Lower leg skin (tissue), 4 donors: ENCODE measurements around the gene FCAMR. TPM values are rescaled to one million over a fixed set of nuclear protein-coding genes. Genes with fewer than 3 reads are reported as not detected.

Source experiments
- DNase-seq, 2 donors: peaks; one replicate each; pipeline ENCODE4 v3.0.0-alpha.2; 2019; ENCODE audit warnings: low spot score in 2 of 2
- H3K4me3 ChIP-seq: fragments of 200-600 bp; sonication (generic); 2 replicates; pipeline ENCODE4 v1.5.1; 2017; ENCODE audit warnings: mild to moderate bottlenecking, low read depth; ENCODE audit not compliant: poor library complexity, severe bottlenecking
- POLR2A ChIP-seq, 2 donors: fragments of 450-650 bp; IDR thresholded peaks; one replicate each; pipeline ENCODE4 v1.6.1; 2016 to 2017; ENCODE audit warnings: antibody characterized with exemption in 2 of 2, mild to moderate bottlenecking in 1 of 2, moderate library complexity in 1 of 2
- WGBS, 2 donors: methylation state at CpG; one replicate each; pipeline ENCODE4 v1.1.5; 2018; 5-methylcytosine and 5-hydroxymethylcytosine counted together
- intact Hi-C: fragments of 100-400 bp; cut with DNase I; formaldehyde crosslinking; loops from one replicate; pipeline ENCODE4 v1.15.0; 2023; ENCODE audit warnings: low total_unique reads
- total RNA-seq, 4 donors: library from RNA; depleted of rRNA; stranded (reverse); fragments of >200 nt; gene quantifications; one replicate each; pipeline ENCODE4 v1.1.0, GENCODE V29; 2016
- TF ChIP-seq, protein P1 (sequence below), 3 donors: fragments of 450-650 bp; IDR thresholded peaks; one replicate each; pipeline ENCODE4 v1.5.1; 2016; ENCODE audit warnings: antibody characterized with exemption in 3 of 3, mild to moderate bottlenecking in 3 of 3, moderate library complexity in 2 of 3

The FCAMR gene
- total RNA-seq, 4 donors from 2014 or later = not detected

DNA sequence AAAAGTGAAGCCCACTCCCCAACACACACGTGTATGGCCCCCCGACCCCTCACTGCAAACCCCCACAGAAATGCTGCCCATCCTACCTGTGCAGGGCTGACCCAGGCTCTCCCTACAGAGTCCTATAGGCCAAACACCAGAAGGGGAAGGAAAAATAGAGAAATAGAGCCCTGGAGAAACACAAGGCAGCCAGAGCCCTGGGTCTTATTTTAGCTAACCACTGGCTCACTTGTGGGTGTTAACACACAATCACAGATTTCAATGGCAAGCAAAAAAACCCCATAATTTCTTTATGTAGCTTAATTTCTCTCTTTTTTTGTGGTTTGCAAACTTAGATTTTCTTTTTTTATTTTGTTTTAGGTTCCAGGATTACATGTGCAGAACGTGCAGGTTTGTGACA is 23.0 kb downstream of the FCAMR start:
- no peak for TF ChIP-seq POLR2A (IDR thresholded peaks at IDR 0.05)
- TF ChIP-seq, protein P1, sequence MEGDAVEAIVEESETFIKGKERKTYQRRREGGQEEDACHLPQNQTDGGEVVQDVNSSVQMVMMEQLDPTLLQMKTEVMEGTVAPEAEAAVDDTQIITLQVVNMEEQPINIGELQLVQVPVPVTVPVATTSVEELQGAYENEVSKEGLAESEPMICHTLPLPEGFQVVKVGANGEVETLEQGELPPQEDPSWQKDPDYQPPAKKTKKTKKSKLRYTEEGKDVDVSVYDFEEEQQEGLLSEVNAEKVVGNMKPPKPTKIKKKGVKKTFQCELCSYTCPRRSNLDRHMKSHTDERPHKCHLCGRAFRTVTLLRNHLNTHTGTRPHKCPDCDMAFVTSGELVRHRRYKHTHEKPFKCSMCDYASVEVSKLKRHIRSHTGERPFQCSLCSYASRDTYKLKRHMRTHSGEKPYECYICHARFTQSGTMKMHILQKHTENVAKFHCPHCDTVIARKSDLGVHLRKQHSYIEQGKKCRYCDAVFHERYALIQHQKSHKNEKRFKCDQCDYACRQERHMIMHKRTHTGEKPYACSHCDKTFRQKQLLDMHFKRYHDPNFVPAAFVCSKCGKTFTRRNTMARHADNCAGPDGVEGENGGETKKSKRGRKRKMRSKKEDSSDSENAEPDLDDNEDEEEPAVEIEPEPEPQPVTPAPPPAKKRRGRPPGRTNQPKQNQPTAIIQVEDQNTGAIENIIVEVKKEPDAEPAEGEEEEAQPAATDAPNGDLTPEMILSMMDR (IDR thresholded peaks at IDR 0.05) = no peak
- no peak for DNase-seq
- intact Hi-C loops = no loop called here
- 64 to 70% methylated on average over 3 of the region's 3 CpGs for WGBS, 2 donors
- H3K4me3 ChIP-seq = no peak overlapping the region

DNA sequence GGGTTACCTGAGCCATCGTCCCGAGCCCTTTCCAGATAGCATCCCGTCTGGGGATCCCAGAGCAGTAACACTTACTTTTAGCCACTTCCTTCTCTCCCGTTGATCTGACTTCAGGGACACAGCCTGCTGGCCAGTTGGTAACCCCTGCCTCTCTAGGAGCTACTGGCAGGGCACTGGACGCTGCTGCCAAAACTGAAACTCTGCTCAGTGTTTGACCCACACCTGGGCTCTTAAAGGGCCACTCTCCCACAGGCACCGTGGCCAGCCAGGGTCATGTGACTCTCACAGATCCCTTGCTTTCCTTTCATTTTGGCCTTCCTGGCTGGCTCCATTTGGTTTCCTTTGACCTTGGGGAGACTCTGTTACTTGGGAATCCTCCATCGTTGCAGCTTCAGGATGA is 24.0 kb downstream of the FCAMR start, which contains the start of gene PIGR:
TSS of gene PIGR (minus strand) at position 206 of the 400 bp plus-strand sequence. CDS start 5,935 bp downstream, outside the sequence.
- 72 to 88% methylated on average over 7 of the region's 7 CpGs for WGBS, 2 donors
- TF ChIP-seq, protein P1 (IDR thresholded peaks at IDR 0.05) = no peak
- no peak for TF ChIP-seq POLR2A (IDR thresholded peaks at IDR 0.05)
- no peak within 1 kb of the TSS for H3K4me3 ChIP-seq
- DNase-seq = no peak
- intact Hi-C loops = no loop called here

DNA sequence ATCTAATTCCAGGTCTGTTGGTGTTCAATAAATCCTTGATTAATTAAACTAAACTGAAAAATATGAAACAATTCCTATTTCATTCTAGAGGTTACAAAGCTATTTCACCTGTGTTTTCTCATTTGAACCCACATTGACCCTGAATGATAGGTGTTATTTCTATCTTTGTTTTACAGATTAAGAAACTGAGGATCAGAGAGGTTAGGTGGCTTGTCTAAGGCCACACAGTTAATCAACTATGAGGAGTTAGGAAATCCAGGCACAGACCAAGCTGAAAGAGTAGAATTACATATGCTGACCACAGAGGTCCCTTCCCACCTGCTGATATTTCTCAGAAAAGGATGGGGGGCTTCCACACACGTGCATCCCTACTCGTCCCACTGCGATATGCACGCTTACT is 24.5 kb downstream of the FCAMR start:
- 92 to 98% methylated on average over 4 of the region's 4 CpGs for WGBS, 2 donors
- no peak overlapping the region for H3K4me3 ChIP-seq
- DNase-seq = no peak
- no peak for TF ChIP-seq POLR2A (IDR thresholded peaks at IDR 0.05)
- TF ChIP-seq, protein P1 (IDR thresholded peaks at IDR 0.05) = no peak
- intact Hi-C loops = no loop called here

DNA sequence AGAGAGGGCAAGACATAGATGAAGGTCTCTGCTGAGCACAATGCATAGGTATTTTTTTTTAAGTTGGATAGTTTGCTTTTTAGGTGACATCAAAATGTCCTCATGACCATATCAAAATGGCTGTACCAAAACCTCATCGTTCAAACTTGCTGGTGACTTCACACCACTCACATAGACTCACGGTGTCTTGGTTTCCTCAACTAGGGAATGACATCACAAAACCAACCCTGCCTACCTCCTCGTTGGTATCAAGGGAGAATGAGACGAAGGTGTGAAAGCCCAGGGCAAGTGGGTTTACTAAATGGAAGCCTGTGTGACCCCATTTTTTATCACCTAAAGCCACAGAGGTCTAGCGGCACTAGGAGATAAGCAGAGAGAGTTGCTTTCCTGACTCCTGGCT is 25.6 kb downstream of the FCAMR start:
- H3K4me3 ChIP-seq = no peak overlapping the region
- WGBS, 2 donors = 65 to 69% methylated on average over 5 of the region's 5 CpGs
- DNase-seq = no peak
- intact Hi-C loops = no loop called here
- TF ChIP-seq POLR2A (IDR thresholded peaks at IDR 0.05) = no peak
- TF ChIP-seq, protein P1 (IDR thresholded peaks at IDR 0.05) = no peak

DNA sequence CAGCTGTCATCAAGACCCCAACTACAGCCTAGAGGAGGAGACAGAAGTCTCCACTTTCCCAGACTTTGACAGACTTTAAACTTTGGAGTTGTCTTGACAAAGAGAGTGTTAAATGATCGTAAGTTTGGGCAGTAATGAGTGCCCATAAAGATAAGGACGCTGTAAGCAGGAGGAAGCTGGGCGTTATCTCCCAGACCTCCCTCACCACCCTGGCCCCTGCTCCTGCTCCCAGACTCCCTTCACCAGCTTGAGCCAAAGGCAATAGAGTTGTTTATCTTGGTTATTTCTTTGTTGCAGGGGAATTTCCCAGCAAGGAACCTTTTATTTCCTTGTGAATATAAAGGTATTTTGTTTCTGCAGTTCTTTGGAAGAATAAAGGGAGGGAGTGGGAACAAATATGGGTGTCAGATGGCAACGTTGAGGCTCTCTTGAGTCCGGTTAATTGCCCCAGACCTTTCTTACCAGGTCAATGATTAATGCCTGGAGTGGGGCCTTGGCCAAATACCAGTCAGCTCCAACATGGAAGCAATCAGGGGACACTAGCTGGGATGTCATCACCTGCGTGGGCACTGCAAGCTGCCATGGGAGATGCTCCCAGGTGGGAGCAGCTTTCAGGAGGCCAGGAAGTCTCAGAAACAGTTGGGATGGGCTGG is 28.4 kb downstream of the FCAMR start:
- no peak for TF ChIP-seq POLR2A (IDR thresholded peaks at IDR 0.05)
- TF ChIP-seq, protein P1 (IDR thresholded peaks at IDR 0.05) = no peak
- no peak for DNase-seq
- 66 to 69% methylated on average over 6 of the region's 6 CpGs for WGBS, 2 donors
- intact Hi-C loops = no loop called here
- no peak overlapping the region for H3K4me3 ChIP-seq

DNA sequence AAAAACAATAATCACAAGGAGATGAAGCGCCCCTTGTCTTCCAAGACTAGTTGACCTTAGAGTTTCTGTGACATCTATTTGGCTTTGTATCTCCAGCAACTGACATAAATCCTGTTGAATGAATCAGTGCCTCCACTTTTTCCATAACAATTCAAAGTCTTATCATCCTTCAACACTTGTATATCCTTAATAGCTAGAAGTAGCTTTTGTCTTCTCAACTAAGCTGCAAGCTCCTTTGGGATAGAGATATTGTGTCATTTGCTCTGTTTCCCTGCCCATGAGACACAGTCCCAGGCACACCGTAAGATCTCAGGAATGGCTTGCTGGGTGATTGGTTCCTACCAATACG is 29.7 kb downstream of the FCAMR start:
- intact Hi-C loops = no loop called here
- TF ChIP-seq POLR2A (IDR thresholded peaks at IDR 0.05) = no peak
- TF ChIP-seq, protein P1 (IDR thresholded peaks at IDR 0.05) = no peak
- no peak for DNase-seq
- H3K4me3 ChIP-seq = no peak overlapping the region
- WGBS, 2 donors = 85 to 90% methylated on average over 3 of the region's 3 CpGs
